Measurements from ENCODE around the gene DGKI. TPM values are rescaled to one million over a fixed set of nuclear protein-coding genes. Genes with fewer than 3 reads are reported as not detected.

Gene DGKI
- total and polyA plus RNA-seq, 4 donors, result 0.03 to 1.5 (median 0.33) TPM

GRCh38 chr7:137413901-137414300, 432.9 kb downstream of the DGKI start:
- TF ChIP-seq CTCF (IDR thresholded peaks at IDR 0.05; ENCODE audit: control extremely low read depth, extremely low read depth), result no peak
- H3K27ac ChIP-seq (ENCODE audit: low read depth in 1 of 2, low read length in 1 of 2), result no peak overlapping the region
- no peak for ATAC-seq (ENCODE audit: insufficient read depth, low FRiP score)
- no peaks in the 10 kb centered on the region for H3K27me3 ChIP-seq (ENCODE audit: control insufficient read depth in 3 of 3, insufficient read depth in 3 of 3, low read length in 2 of 3)
- H3K9me3 ChIP-seq (ENCODE audit: control insufficient read depth in 4 of 4, insufficient read depth in 3 of 4, low read length in 3 of 4), result no peaks in the 10 kb centered on the region
- no peak overlapping the region for H3K9ac ChIP-seq (ENCODE audit: insufficient read depth in 1 of 2, low read length in 2 of 2)
- H3K4me3 ChIP-seq, result no peak overlapping the region
- no peaks in the 10 kb centered on the region for H3K36me3 ChIP-seq (ENCODE audit: control insufficient read depth in 4 of 4, insufficient read depth in 4 of 4, low read length in 4 of 4)
- DNase-seq, result no peak
- H3K4me1 ChIP-seq (ENCODE audit: control insufficient read depth in 5 of 5, insufficient read depth in 5 of 5, low read length in 5 of 5), result no peaks in the 10 kb centered on the region
- WGBS, 2 donors, result 29 to 82% methylated on average over 1 of the region's 1 CpG

GRCh38 chr7:137411446-137411845, 435.3 kb downstream of the DGKI start:
- no peaks in the 10 kb centered on the region for H3K9me3 ChIP-seq (ENCODE audit: control insufficient read depth in 4 of 4, insufficient read depth in 3 of 4, low read length in 3 of 4)
- ATAC-seq (ENCODE audit: insufficient read depth, low FRiP score) (no peak), DNase-seq (no peak)
- no peaks in the 10 kb centered on the region for H3K27me3 ChIP-seq (ENCODE audit: control insufficient read depth in 3 of 3, insufficient read depth in 3 of 3, low read length in 2 of 3)
- H3K27ac ChIP-seq (ENCODE audit: low read depth in 1 of 2, low read length in 1 of 2), result no peak overlapping the region
- 77 to 81% methylated on average over 3 of the region's 3 CpGs for WGBS, 2 donors
- no peaks in the 10 kb centered on the region for H3K36me3 ChIP-seq (ENCODE audit: control insufficient read depth in 4 of 4, insufficient read depth in 4 of 4, low read length in 4 of 4)
- H3K9ac ChIP-seq (ENCODE audit: insufficient read depth in 1 of 2, low read length in 2 of 2), result no peak overlapping the region
- no peak for TF ChIP-seq CTCF (IDR thresholded peaks at IDR 0.05; ENCODE audit: control extremely low read depth, extremely low read depth)
- no peak overlapping the region for H3K4me3 ChIP-seq
- H3K4me1 ChIP-seq (ENCODE audit: control insufficient read depth in 5 of 5, insufficient read depth in 5 of 5, low read length in 5 of 5), result no peaks in the 10 kb centered on the region

GRCh38 chr7:137408126-137408525, 438.6 kb downstream of the DGKI start:
- H3K27me3 ChIP-seq (ENCODE audit: control insufficient read depth in 3 of 3, insufficient read depth in 3 of 3, low read length in 2 of 3), result no peaks in the 10 kb centered on the region
- ATAC-seq (ENCODE audit: insufficient read depth, low FRiP score), result no peak
- no peaks in the 10 kb centered on the region for H3K9me3 ChIP-seq (ENCODE audit: control insufficient read depth in 4 of 4, insufficient read depth in 3 of 4, low read length in 3 of 4)
- no peak overlapping the region for H3K27ac ChIP-seq (ENCODE audit: low read depth in 1 of 2, low read length in 1 of 2)
- H3K36me3 ChIP-seq (ENCODE audit: control insufficient read depth in 4 of 4, insufficient read depth in 4 of 4, low read length in 4 of 4), result no peaks in the 10 kb centered on the region
- TF ChIP-seq CTCF (IDR thresholded peaks at IDR 0.05; ENCODE audit: control extremely low read depth, extremely low read depth), result no peak
- H3K4me1 ChIP-seq (ENCODE audit: control insufficient read depth in 5 of 5, insufficient read depth in 5 of 5, low read length in 5 of 5), result no peaks in the 10 kb centered on the region
- H3K4me3 ChIP-seq, result no peak overlapping the region
- 70 to 74% methylated on average over 1 of the region's 1 CpG for WGBS, 2 donors
- no peak overlapping the region for H3K9ac ChIP-seq (ENCODE audit: insufficient read depth in 1 of 2, low read length in 2 of 2)
- no peak for DNase-seq

GRCh38 chr7:137407078-137407477, 439.7 kb downstream of the DGKI start:
- no peak overlapping the region for H3K27ac ChIP-seq (ENCODE audit: low read depth in 1 of 2, low read length in 1 of 2)
- no peaks in the 10 kb centered on the region for H3K4me1 ChIP-seq (ENCODE audit: control insufficient read depth in 5 of 5, insufficient read depth in 5 of 5, low read length in 5 of 5)
- TF ChIP-seq CTCF (IDR thresholded peaks at IDR 0.05; ENCODE audit: control extremely low read depth, extremely low read depth), result no peak
- no peaks in the 10 kb centered on the region for H3K9me3 ChIP-seq (ENCODE audit: control insufficient read depth in 4 of 4, insufficient read depth in 3 of 4, low read length in 3 of 4)
- no peaks in the 10 kb centered on the region for H3K36me3 ChIP-seq (ENCODE audit: control insufficient read depth in 4 of 4, insufficient read depth in 4 of 4, low read length in 4 of 4)
- no peak for DNase-seq
- no peak overlapping the region for H3K4me3 ChIP-seq
- ATAC-seq (ENCODE audit: insufficient read depth, low FRiP score), result no peak
- 75 to 78% methylated on average over 3 of the region's 3 CpGs for WGBS, 2 donors
- H3K27me3 ChIP-seq (ENCODE audit: control insufficient read depth in 3 of 3, insufficient read depth in 3 of 3, low read length in 2 of 3), result no peaks in the 10 kb centered on the region
- no peak overlapping the region for H3K9ac ChIP-seq (ENCODE audit: insufficient read depth in 1 of 2, low read length in 2 of 2)

Data from lung (tissue), 12 donors.